Neural progenitor cell (in vitro differentiated cells): ENCODE data around the gene CEP97.

Source experiments
- EZH2 ChIP-seq: fragments of 200-600 bp; sonication (generic); IDR thresholded peaks from 2 replicates; pipeline ENCODE4 v1.6.1; 2017; ENCODE audit warnings: antibody characterized with exemption, mild to moderate bottlenecking, moderate library complexity
- EZH2phosphoT487 ChIP-seq: fragments of 200-600 bp; sonication (generic); IDR thresholded peaks from 2 replicates; pipeline ENCODE4 v1.6.1; 2017; ENCODE audit warnings: antibody characterized with exemption
- TF ChIP-seq, protein P1 (sequence below): fragments of 200-600 bp; sonication (generic); IDR thresholded peaks from 2 replicates; pipeline ENCODE4 v1.5.1; 2017; ENCODE audit warnings: antibody characterized with exemption, mild to moderate bottlenecking

DNA sequence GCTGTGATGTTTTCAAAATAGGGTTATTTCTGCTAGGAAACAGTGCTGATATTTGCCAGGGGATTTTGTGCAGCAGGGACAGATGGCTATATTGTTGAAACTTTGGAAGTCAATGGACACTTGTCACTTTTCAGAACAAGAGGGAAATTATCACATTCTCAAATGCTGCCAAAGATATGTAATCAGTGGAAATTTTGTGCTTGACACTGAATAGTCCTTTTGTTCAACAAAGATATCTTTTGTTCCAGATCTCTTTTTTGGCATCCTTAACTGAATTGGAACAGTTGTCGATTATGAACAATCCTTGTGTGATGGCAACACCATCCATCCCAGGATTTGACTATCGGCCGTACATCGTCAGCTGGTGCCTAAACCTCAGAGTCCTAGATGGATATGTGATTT, 7.8 kb downstream of the CEP97 start:
- TF ChIP-seq, protein P1, sequence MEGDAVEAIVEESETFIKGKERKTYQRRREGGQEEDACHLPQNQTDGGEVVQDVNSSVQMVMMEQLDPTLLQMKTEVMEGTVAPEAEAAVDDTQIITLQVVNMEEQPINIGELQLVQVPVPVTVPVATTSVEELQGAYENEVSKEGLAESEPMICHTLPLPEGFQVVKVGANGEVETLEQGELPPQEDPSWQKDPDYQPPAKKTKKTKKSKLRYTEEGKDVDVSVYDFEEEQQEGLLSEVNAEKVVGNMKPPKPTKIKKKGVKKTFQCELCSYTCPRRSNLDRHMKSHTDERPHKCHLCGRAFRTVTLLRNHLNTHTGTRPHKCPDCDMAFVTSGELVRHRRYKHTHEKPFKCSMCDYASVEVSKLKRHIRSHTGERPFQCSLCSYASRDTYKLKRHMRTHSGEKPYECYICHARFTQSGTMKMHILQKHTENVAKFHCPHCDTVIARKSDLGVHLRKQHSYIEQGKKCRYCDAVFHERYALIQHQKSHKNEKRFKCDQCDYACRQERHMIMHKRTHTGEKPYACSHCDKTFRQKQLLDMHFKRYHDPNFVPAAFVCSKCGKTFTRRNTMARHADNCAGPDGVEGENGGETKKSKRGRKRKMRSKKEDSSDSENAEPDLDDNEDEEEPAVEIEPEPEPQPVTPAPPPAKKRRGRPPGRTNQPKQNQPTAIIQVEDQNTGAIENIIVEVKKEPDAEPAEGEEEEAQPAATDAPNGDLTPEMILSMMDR: no peak
- TF ChIP-seq EZH2 (no peak), EZH2phosphoT487 (no peak)
